ENCODE data around the gene CAMSAP1.

Gene CAMSAP1

DNA sequence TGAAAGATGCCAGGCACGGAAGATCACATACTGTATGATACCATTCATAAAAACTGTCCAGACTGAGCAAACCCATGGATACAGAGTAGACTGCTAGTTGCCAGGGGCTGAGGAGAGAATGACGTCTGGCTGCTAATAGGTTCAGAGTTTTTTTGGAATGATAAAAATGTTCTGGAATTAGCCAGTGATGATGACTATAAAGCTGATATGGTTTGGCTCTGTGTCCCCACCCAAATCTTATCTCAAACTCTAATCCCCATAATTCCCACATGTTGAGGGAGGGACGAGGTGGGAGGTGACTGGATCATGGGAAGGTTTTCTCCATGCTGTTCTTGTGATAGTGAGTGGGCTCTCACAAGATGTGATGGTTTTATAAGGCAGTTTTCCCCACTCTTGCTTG is 37.4 kb downstream of the CAMSAP1 start (continued):
- TF ChIP-seq, protein P1, sequence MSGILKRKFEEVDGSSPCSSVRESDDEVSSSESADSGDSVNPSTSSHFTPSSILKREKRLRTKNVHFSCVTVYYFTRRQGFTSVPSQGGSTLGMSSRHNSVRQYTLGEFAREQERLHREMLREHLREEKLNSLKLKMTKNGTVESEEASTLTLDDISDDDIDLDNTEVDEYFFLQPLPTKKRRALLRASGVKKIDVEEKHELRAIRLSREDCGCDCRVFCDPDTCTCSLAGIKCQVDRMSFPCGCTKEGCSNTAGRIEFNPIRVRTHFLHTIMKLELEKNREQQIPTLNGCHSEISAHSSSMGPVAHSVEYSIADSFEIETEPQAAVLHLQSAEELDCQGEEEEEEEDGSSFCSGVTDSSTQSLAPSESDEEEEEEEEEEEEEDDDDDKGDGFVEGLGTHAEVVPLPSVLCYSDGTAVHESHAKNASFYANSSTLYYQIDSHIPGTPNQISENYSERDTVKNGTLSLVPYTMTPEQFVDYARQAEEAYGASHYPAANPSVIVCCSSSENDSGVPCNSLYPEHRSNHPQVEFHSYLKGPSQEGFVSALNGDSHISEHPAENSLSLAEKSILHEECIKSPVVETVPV (CRISPR knock-in tag; IDR thresholded peaks at IDR 0.05) = no peak
- TF ChIP-seq BACH2 (CRISPR knock-in tag; IDR thresholded peaks at IDR 0.05; ENCODE audit: borderline replicate concordance) (no peak), OSR1 (CRISPR knock-in tag; IDR thresholded peaks at IDR 0.05) (no peak), ESRRG (CRISPR knock-in tag; IDR thresholded peaks at IDR 0.05) (no peak), ZNF8 (CRISPR knock-in tag; IDR thresholded peaks at IDR 0.05) (no peak), ZFP30 (CRISPR knock-in tag; IDR thresholded peaks at IDR 0.05) (no peak)

DNA sequence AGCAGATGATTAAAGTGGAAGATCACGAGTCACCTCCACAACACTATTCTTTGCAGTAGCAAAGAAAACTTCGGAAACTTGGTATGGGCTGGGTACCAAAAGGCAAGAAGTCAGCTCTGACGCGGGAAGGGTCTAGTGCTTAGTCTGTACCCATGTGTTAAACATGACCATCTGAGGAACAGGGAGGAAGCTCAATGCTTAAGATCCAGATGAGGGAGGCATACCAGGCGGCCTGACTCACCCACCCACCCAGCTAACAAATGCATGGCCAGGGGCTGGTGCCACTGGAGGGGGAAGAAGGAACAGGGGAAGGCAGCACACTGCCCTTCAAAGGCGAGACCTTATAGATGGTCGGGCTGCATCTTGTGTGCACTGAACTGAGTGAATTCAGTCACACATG is 41.8 kb downstream of the CAMSAP1 start:
- ATAC-seq = no peak; the same call in 2 of the 3 replicates
- TF ChIP-seq, protein P1 (CRISPR knock-in tag; IDR thresholded peaks at IDR 0.05) = no peak
- TF ChIP-seq, protein P2, sequence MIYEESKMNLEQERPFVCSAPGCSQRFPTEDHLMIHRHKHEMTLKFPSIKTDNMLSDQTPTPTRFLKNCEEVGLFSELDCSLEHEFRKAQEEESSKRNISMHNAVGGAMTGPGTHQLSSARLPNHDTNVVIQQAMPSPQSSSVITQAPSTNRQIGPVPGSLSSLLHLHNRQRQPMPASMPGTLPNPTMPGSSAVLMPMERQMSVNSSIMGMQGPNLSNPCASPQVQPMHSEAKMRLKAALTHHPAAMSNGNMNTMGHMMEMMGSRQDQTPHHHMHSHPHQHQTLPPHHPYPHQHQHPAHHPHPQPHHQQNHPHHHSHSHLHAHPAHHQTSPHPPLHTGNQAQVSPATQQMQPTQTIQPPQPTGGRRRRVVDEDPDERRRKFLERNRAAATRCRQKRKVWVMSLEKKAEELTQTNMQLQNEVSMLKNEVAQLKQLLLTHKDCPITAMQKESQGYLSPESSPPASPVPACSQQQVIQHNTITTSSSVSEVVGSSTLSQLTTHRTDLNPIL (CRISPR knock-in tag; IDR thresholded peaks at IDR 0.05; ENCODE audit: low read depth) = no peak
- TF ChIP-seq, protein P3, sequence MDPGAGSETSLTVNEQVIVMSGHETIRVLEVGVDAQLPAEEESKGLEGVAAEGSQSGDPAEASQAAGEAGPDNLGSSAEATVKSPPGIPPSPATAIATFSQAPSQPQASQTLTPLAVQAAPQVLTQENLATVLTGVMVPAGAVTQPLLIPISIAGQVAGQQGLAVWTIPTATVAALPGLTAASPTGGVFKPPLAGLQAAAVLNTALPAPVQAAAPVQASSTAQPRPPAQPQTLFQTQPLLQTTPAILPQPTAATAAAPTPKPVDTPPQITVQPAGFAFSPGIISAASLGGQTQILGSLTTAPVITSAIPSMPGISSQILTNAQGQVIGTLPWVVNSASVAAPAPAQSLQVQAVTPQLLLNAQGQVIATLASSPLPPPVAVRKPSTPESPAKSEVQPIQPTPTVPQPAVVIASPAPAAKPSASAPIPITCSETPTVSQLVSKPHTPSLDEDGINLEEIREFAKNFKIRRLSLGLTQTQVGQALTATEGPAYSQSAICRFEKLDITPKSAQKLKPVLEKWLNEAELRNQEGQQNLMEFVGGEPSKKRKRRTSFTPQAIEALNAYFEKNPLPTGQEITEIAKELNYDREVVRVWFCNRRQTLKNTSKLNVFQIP (CRISPR knock-in tag; IDR thresholded peaks at IDR 0.05; ENCODE audit: borderline replicate concordance, low read depth) = no peak
- TF ChIP-seq ZNF565 (CRISPR knock-in tag; conservative IDR thresholded peaks at IDR 0.05; ENCODE audit: low read depth) = no peak
- no peak for TF ChIP-seq ZFP30 (CRISPR knock-in tag; IDR thresholded peaks at IDR 0.05)
- no peak for TF ChIP-seq ZC3H10 (CRISPR knock-in tag; IDR thresholded peaks at IDR 0.05)
- no peak for TF ChIP-seq ARNTL (CRISPR knock-in tag; IDR thresholded peaks at IDR 0.05; ENCODE audit: borderline replicate concordance, low read depth)
- TF ChIP-seq ZNF8 (CRISPR knock-in tag; IDR thresholded peaks at IDR 0.05) = no peak
- TF ChIP-seq, protein P4, sequence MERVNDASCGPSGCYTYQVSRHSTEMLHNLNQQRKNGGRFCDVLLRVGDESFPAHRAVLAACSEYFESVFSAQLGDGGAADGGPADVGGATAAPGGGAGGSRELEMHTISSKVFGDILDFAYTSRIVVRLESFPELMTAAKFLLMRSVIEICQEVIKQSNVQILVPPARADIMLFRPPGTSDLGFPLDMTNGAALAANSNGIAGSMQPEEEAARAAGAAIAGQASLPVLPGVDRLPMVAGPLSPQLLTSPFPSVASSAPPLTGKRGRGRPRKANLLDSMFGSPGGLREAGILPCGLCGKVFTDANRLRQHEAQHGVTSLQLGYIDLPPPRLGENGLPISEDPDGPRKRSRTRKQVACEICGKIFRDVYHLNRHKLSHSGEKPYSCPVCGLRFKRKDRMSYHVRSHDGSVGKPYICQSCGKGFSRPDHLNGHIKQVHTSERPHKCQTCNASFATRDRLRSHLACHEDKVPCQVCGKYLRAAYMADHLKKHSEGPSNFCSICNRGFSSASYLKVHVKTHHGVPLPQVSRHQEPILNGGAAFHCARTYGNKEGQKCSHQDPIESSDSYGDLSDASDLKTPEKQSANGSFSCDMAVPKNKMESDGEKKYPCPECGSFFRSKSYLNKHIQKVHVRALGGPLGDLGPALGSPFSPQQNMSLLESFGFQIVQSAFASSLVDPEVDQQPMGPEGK (CRISPR knock-in tag; IDR thresholded peaks at IDR 0.05; ENCODE audit: borderline replicate concordance) = no peak
- no peak for TF ChIP-seq OSR1 (CRISPR knock-in tag; IDR thresholded peaks at IDR 0.05)
- no peak for TF ChIP-seq BACH2 (CRISPR knock-in tag; IDR thresholded peaks at IDR 0.05; ENCODE audit: borderline replicate concordance)
- no peak for TF ChIP-seq RARB (CRISPR knock-in tag; IDR thresholded peaks at IDR 0.05)

DNA sequence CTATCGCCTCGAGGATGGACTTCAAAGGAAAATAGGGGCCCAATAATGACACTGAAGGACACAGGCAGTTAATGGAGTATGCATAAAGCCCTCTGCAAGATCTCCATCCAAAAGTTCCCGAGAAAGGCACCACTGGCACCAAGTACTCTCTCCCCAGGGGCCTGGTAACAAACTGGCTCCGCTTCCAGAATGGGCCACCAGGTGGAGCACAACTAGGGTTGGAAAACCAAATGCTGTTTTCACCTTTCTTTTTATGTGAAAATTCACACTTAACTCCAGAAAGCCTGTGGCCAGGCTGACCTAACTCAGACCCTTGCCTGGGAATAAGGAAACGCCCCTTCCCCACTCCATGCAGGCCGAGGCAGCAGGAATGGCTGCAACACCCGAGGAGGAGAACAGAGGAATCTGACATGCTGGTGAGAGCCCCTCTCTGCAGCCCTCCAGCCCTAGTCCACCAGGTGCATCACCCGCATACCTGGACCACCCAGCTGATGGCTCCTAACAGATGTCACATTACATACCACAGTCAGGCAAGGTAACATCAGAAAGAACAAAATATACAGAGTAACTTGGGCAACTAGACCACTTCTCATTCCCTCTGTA is 42.8 kb downstream of the CAMSAP1 start:
- no peak for TF ChIP-seq ISL1 (CRISPR knock-in tag; IDR thresholded peaks at IDR 0.05)
- TF ChIP-seq ZFP30 (CRISPR knock-in tag; IDR thresholded peaks at IDR 0.05) = no peak
- TF ChIP-seq BACH2 (CRISPR knock-in tag; IDR thresholded peaks at IDR 0.05; ENCODE audit: borderline replicate concordance) = no peak
- TF ChIP-seq ZC3H10 (CRISPR knock-in tag; IDR thresholded peaks at IDR 0.05) = no peak
- no peak for TF ChIP-seq ARNTL (CRISPR knock-in tag; IDR thresholded peaks at IDR 0.05; ENCODE audit: borderline replicate concordance, low read depth)
- TF ChIP-seq GLIS3 (CRISPR knock-in tag; IDR thresholded peaks at IDR 0.05) = no peak
- TF ChIP-seq ZFP3 (CRISPR knock-in tag; IDR thresholded peaks at IDR 0.05) = no peak
- TF ChIP-seq CSDC2 (CRISPR knock-in tag; IDR thresholded peaks at IDR 0.05) = no peak
- TF ChIP-seq, protein P5, sequence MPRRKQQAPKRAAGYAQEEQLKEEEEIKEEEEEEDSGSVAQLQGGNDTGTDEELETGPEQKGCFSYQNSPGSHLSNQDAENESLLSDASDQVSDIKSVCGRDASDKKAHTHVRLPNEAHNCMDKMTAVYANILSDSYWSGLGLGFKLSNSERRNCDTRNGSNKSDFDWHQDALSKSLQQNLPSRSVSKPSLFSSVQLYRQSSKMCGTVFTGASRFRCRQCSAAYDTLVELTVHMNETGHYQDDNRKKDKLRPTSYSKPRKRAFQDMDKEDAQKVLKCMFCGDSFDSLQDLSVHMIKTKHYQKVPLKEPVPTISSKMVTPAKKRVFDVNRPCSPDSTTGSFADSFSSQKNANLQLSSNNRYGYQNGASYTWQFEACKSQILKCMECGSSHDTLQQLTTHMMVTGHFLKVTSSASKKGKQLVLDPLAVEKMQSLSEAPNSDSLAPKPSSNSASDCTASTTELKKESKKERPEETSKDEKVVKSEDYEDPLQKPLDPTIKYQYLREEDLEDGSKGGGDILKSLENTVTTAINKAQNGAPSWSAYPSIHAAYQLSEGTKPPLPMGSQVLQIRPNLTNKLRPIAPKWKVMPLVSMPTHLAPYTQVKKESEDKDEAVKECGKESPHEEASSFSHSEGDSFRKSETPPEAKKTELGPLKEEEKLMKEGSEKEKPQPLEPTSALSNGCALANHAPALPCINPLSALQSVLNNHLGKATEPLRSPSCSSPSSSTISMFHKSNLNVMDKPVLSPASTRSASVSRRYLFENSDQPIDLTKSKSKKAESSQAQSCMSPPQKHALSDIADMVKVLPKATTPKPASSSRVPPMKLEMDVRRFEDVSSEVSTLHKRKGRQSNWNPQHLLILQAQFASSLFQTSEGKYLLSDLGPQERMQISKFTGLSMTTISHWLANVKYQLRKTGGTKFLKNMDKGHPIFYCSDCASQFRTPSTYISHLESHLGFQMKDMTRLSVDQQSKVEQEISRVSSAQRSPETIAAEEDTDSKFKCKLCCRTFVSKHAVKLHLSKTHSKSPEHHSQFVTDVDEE (CRISPR knock-in tag; IDR thresholded peaks at IDR 0.05) = no peak
- TF ChIP-seq, protein P2 (CRISPR knock-in tag; IDR thresholded peaks at IDR 0.05; ENCODE audit: low read depth) = no peak
- no peak for TF ChIP-seq SNAI2 (CRISPR knock-in tag; IDR thresholded peaks at IDR 0.05)
- TF ChIP-seq, protein P3 (CRISPR knock-in tag; IDR thresholded peaks at IDR 0.05; ENCODE audit: borderline replicate concordance, low read depth) = no peak
- no peak for TF ChIP-seq PPARA (CRISPR knock-in tag; IDR thresholded peaks at IDR 0.05; ENCODE audit: borderline replicate concordance)
- TF ChIP-seq RARB (CRISPR knock-in tag; IDR thresholded peaks at IDR 0.05) = no peak
- no peak for TF ChIP-seq TCF4 (CRISPR knock-in tag; IDR thresholded peaks at IDR 0.05; ENCODE audit: borderline replicate concordance)
- TF ChIP-seq ZNF8 (CRISPR knock-in tag; IDR thresholded peaks at IDR 0.05) = no peak
- peak; percentile 88 for ATAC-seq

Measured in SK-N-SH treated with all-trans-retinoic acid at 6 μM for 48 hours (cell line).